HG02852 (cell line): ENCODE measurements around the gene SHISA6.

ENCODE experiments used
- ATAC-seq: cut with Tn5 transposase; IDR thresholded peaks from one replicate; pipeline ENCODE4 v1.9.1; 2021; ENCODE audit warnings: mild to moderate bottlenecking, moderate library complexity; ENCODE audit not compliant: unreplicated experiment

Gene SHISA6

DNA sequence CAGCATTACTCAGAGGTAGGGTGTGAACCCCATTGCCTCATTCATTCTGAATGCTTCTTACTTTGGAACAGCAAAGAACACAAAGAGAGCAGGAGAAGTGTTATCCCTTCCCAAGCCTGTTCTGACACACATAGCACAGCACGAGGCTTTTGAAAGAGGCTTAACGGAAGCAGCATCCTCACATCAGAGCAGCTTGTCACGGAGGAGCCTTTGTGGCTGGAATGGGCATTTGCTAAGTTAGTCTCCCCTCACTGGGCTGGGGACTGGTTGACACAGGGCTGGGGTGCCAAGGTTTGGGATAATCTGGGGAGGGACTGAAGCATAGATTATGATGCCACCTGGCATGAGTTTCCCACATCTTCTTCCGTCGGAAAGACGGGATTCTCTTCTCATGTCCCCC, 189.7 kb downstream of the SHISA6 start:
- no peak for ATAC-seq

DNA sequence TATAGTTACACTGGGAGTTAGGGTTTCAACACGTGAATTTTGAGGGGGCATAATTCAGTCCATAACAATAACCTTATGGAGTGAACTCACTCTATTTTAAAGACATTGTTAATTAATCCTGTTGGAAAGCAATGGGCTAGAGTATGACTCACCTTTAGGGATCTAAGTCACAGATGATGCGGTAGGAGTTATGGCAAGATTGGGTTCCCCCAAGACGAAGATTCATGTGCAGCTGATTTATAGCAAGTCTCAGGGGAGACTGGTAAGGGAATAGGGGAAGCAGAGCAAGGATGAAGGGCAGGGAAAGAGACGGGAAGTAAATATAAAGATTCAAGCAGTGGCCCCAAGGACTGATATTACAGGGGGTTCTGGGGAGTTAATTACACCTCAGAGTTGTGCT, 197.7 kb downstream of the SHISA6 start:
- no peak for ATAC-seq

DNA sequence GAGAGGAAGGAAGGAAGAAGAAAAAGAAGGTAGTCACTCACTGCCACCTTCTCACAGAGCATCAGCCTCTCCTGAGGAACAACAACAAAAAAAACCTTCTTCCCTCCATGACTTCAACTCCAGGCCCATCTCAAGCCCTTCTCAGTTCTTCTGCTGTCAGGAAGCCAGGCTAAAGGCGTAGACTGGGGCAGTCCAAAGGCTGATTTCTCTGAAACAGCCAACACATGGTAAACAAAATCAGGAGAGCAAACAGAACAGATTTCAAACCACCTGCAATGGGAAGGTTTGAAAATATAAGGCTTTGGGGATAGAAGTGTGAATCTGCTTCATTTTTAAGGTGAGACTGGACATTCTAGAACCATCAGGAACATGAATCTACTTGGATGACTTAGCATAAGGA, 200.0 kb downstream of the SHISA6 start:
- no peak for ATAC-seq

DNA sequence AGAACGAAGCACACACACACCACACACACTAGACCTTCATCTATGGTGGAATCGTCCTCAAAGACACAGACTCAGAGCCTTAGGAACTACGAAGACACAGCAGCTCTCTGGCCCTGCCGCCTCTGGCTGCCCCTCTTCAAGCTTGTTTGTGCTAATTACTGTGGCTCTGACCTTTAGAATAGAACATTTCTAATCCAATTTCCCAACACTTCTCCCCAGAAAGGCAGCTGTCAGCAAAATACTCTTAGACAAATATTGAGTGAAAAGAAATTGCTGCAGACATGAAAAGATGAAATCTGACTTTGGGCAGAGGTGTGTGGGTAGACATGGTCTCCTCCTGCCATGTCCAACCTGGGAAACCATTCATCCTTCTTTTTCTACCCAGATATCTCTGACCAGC, 205.3 kb downstream of the SHISA6 start:
- ATAC-seq = no peak

DNA sequence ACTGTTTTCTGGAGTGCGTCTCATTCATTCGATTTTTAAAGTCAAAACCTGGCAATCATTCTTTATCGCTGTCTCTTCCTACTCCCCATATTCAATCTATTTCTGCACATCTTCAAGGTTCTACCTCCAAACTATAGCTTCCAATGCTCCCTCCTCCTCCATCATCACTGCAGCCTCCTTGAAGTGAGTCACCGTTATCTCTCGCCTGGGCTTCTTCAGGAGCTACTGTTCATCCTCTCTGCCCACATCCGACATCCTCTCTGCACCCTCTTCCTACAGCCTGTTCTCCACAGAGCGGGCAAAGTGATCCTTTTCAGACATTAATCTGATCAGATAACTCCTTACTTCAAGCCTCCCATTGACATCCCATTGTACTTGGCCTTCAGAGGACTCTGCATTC, 213.1 kb downstream of the SHISA6 start:
- no peak for ATAC-seq

DNA sequence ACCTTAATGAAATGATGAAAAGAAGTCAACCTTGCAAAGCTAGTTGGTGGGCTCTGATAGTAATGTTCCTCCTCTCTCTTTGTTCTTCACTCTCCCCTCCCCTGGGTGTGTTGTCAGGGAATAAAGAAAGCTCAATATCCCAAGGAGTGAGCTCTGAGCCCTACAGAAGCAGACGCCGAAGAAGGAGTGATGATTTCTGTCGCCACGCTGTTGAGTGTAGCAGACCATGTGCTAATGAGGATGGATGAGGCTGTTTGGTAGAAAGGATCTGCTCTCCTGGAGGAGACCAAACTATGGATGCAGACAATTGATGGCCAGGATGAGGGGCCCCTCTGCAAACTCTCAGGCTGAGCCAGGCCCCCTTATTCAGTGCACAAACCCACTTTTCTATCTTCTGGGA, 217.3 kb downstream of the SHISA6 start:
- ATAC-seq = no peak

DNA sequence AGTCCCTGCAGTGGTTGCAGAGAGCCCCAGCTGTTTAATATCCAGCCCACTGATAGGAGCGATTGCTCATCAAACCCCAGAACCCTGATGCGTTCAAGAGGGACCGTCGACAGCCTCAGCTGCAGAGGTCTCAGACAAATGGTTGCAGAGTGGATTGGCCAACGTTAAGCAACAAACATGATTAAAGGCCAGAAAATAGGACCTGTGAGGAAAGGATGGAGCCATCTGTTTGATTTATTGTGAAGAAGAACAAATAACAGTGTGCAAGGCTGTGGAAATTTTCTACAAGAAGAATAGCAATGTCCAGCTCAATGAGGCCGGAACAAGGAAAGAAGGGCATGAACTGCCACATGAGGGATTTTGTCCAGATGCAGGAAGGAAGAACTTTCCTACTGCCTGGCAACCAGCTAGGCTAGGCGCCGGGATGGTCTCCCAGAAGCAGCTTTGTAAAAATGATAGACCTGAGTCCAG, 218.9 kb downstream of the SHISA6 start:
- no peak for ATAC-seq

DNA sequence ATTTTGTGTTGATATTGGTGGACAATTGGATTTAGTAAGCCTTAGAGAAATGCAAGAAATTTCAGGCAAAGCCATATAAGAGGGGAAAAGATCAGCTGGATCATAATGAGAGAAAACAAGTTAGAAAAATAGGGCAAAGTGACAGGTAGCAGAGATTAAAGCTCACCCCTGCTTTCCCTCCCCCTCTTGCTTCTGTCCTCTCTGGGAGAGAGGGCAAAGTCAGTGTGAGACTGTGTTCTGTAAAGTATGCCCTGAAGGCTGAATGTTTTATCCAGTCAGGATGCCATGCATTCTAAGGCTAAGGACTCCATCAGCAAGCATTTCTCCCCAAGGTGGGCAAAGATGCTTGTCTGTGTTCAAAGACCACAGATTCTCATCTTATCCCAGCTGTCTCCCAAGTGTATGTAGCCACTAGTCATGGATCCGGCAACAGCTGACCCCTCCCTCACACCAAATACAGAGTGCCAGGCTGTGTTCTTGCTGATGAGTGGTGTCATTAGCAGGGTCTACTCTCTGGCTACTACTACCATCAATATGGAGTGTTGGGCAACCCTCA, 221.1 kb downstream of the SHISA6 start:
- no peak for ATAC-seq

DNA sequence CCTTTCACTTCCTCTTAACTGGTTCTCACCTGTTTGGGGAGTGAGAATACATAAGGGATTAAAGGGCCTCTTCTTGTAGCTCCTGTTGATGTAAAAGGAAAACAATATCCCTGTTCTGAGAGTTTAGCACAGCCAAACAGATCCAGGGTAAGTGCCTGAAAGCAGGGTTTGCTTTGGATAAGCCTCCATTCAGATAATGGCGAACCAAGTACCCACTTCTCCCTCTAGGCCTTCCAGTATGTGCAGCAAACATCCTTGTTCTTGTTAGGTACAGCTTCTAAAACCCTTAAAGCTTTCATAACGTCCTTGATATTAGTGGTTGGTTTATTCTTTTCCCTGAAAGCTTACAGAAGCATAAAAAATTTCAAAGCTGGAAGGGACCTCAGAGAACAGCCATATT, 226.6 kb downstream of the SHISA6 start:
- ATAC-seq = no peak

DNA sequence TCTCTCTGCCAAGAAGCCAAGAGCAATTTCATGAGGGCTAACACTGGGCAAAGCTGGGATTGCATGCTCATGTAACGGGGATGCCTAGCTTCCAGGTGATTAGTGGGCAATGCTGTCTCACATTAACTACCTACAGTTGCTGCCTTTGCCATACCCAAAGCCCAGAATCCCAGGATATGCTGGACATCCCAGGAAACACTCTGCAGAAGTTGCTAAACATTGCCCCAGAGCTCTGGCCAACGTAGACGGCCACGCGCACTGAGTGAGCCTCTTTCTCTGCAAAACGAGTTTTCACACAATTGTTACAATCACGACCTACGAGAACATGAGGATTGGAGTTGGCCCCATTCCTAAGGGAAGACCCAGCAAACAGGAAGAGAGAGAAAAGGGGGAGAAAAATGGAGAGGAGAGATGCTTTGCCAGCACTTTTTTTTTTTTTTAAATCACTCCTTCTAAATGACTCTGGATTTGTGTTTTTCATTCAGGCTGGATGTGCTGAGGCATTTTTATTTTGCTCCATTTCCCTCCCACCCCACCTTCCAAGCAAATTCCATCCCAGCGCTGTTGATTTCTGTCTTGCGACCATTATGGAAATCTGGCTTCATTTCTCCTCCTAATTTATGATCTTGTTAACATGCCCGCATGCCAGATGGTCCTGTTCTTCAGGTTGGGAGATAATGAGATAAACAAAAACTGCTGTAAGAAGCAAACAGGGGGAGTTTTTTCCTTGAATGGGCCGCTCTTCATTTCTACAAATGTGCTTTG, 244.5 kb downstream of the SHISA6 start:
- ATAC-seq = no peak

DNA sequence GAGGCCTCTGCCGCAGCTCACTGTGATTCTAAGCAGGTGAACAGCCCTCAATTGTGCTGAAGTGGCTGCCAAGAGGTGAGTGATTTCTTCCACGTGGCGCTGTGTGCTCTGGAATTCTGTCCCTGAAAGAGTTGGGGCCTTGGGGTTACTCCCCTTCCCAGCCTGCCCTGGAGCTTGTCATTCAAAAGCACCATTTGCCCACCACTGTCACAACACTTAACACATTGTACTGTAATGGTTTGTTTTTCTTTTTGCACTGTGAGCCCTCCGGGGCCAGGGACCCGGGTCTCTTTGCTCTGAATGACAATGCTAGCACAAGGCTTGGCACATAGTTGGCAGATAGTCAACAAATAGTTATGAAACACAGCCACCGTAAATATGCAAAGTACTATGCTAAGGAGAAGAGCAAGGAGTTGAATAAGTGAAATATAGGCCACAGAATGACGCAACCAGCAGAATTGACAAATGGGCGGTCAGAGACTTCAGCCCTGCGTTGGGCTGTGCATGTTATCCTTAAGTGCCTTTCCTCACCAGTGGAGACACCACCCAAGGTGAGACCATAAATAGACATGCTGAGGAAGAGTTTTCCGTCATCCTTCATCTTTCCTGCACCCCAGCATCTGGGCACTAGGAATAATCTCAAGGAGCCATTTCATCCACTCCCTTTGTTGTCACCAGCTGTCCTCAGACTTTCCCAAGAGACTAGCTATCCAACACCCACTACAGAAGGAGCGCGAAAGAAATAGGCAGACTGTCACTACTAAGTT, 245.3 kb downstream of the SHISA6 start:
- ATAC-seq = no peak

DNA sequence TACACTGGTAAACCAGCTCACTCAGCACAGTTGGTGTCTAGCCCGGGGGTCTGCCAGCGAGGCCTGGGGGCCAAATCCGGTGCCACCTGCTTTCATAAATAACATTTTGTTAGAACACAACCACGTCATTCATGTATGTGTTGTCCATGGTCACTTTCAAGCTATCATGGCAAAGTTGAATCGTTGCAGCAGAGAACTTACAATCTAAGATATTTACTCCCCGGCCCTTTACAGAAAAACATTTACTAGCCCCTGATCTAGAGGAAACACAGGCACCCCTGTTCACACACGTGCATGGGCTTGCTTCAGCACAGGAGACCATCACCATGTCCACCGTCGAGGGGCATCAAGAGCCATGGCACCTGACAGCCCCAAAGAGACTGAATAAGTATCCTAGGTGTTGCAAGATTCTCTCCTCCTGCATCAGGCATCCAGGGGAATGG, 245.9 kb downstream of the SHISA6 start:
- no peak for ATAC-seq

DNA sequence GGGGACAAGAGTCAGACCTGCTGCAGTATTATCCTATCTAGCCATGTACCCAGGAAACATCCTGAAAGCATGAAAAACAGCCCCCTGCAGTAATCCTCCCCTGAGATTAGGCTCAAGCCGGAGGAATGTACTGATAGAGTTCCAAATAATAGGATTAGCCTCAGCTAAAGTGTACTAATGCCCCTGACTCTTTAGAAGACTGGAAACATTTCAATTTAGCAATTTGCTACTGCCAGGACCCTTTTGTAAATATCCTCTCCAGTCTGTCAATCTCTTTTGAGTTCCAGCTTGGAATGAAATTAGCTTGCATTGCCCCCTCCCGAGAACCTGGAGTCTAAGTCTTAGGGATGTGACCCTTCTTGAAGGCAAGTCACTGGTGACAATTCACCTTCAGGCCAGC, 246.5 kb downstream of the SHISA6 start:
- no peak for ATAC-seq

DNA sequence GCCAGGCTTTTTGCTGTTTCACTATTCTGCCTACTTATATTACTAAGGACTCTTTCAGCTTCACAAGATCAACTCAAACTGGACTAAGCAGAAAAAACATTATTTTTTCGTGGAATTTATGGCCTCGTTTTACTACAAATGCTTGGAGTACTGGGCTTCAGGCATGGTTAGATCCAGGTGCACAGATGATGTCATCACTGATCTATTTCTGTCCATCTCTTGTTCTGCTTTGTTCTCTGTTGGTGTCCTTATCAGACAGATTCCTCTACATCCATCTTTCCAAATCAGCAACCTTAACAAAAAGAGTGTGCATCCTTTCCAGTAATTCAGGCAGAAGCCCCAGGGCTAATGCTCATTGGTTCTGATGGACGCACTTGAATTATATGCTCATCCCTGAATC, 247.4 kb downstream of the SHISA6 start:
- ATAC-seq = no peak

DNA sequence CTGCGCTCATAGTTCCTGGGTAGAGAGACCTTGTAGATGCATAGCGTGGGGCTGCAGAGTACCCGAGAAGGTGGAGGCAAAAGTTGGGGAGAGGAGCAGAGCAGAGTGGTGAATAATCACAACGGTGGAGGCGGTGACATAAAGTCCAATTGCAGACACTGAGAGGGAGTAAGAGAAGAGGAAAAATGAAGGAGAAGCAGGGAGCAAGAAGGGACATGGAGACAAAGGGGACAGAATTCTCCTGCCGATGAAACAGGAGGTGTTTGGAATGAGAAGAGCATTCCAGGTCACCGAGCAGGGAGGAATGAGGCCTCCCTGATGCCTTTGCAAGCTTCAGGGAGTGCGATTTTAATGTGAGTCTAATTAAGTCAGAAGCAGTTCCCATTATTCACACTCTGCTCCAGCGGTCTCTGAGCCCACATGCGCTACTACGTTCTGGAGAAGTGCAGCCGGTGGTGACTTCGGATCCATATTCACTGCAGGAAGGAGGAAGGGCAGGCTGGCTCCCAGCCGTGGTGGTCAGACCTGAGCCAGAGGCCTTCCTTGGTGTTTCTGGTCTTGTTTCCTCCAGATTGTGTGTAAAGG, 249.2 kb downstream of the SHISA6 start:
- ATAC-seq = no peak

DNA sequence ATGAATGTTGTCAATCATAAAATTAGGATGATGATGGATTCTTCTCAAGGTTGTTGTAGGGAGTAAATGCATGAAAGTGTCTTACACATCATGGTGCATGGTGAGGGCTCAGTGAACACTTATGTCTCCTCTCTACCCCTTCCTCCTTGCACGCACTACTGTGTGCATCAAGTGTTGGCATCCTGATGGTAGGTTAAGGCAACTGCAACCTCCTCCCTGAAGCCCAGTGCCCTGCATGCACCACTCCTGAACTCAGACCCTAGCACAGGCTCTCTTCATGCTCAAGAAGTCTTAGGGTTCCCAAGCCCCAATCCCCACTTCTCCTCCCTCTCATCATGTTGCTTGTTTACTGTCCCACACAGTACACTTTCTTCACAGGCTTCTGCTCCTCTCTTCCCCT, 251.5 kb downstream of the SHISA6 start:
- ATAC-seq = no peak

DNA sequence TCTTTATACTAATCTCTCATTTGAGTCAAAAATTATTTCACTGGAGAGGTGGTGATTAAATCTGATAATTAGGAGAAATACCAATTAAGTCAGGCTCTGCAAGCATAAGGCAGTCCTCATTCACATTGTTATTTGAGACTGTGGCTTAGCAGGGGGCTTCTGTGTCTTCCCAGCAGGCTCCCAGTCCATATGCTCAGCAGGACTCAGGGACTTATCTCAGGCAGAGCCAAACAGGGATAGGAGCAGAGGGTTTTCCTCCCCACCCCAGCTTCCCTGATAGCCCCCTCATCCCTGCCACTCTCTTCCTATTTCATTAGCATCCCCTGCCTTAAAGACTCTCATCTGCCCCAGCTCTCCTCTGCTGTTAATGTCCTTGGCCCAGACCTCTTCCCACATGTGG, 252.9 kb downstream of the SHISA6 start:
- no peak for ATAC-seq

DNA sequence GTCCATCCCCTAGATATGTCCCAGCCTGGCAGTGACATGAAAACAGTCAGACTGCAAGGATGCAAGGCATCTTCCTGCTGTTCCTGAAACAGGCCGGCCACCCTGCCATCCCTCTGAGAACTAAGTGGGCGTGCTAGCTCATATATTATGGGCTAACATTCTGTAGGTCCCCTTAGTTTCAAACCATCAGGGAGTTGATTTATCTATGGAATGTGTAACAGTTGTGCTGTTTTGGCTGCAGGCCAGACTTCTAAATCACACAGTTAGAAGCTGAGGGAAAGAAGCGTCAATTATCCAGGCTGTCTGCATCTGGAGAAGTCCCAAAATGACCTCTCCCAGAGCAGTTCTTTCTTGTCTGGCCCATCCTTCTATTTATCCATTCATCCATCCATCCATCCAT, 254.6 kb downstream of the SHISA6 start:
- no peak for ATAC-seq

DNA sequence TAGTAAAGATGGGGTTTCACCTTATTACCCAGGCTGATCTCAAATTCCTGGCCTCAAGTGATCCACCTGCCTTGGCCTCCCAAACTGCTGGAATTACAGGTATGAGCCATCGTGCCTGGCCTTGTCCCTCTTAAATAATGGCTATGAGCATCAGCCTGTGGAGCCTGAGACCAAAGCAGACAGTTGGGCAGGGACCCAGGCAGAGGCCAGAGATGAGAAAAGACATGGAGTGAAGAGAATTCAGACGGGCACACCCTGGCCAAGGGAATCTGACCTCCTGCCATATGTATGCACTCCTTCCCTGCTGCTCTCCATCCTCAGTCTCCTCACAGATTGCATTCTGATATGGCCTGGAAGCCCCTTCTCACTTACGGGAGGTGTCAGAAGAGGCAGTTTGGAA, 258.9 kb downstream of the SHISA6 start:
- ATAC-seq = no peak

DNA sequence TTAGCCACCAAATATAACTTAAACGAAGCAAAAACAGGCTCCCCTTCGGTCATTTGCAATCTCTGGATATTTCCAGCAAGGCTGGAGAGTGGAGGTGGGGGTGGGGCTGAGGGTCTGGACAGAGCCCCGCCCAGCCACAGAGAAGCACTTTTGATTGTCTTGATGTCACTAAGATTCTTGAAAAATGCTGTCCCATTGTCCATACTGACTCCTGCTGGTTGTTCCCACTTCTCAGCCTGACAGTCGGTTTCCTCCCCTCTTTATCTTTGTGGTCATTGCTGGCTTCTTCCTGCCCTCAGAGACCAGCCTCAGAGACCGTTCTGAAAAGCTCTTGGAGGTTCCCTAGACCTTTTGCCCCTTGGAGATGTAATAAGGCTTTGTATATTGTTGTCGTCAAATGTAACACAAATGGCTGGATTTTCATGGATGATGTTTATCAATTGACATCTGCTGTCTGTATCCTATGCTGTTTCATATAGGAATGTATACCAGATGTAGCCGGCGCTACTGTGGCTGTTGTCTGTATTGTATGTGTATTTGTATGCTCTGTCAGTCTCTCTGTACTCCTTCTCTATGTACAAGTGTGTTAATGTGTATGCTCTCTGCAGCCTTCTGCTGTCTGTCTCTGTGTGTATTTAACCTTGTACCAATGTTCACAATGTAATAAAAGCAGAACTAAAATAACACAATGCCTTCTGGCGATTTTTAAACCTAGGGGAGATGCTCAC, 262.5 kb downstream of the SHISA6 start:
- no peak for ATAC-seq

DNA sequence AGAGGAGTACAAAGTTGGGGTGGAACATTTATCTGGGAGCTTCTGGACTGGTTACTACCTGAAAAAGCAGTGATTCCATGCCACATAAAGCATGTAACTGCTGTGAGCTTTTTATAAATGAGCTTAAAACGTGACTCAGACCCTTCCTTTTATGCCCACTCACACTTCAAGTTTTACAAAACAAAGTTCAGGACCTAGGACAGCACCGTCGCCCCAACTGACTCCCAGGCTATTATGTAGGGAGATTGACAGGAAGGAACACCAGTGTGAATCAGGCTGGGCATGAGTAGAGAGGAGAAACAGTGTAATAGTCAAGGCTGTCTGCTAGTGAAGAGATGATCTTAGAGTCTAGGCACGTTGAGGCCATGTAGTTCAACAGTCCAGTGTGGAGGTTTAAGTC, 265.6 kb downstream of the SHISA6 start:
- no peak for ATAC-seq
